HG03460 (cell line): ENCODE measurements around the gene IDE.
"Not testable (repeated sequence)": the region's sequence is repeated elsewhere in the genome, so short reads cannot be mapped to it uniquely, and the experiment has no call there.

Experiments
- ATAC-seq: cut with Tn5 transposase; IDR thresholded peaks from one replicate; pipeline ENCODE4 v1.9.1; 2021; ENCODE audit not compliant: unreplicated experiment

The IDE gene

DNA sequence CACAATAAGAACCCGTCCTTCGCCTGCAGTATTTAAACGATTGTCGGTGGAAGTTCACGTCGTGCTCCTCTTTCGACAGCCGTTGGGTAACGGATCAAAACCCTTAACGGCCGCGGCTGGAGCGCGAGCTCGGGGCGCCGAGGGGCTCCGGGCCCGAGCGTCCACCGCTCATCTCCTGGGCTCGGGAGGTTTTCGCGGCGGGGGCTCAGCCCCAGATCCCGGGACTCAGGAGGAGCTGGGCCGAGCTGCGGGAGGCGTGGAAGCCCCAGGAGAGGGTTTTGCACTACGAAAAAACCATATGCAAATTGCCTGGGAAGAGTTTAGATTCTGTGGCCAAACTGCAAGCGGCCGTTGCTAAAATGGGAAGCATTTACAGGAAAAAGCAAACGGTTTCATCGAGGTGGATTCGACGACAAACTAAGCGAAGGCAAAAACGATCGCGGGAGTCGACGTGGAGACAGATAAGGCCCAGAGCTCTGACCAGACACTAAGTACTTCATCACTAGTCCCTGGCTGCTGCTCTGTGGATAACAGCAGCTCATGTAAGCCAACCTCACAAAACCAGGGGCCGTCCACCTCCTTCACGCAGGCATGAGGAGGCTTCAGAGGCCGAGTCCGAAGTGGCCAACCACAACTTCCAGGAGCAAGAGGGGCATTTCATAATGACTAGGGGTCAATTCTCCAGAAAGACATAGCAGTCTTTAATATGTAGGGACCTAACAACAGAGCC, 153.2 kb downstream of the IDE start:
- ATAC-seq = no peak

DNA sequence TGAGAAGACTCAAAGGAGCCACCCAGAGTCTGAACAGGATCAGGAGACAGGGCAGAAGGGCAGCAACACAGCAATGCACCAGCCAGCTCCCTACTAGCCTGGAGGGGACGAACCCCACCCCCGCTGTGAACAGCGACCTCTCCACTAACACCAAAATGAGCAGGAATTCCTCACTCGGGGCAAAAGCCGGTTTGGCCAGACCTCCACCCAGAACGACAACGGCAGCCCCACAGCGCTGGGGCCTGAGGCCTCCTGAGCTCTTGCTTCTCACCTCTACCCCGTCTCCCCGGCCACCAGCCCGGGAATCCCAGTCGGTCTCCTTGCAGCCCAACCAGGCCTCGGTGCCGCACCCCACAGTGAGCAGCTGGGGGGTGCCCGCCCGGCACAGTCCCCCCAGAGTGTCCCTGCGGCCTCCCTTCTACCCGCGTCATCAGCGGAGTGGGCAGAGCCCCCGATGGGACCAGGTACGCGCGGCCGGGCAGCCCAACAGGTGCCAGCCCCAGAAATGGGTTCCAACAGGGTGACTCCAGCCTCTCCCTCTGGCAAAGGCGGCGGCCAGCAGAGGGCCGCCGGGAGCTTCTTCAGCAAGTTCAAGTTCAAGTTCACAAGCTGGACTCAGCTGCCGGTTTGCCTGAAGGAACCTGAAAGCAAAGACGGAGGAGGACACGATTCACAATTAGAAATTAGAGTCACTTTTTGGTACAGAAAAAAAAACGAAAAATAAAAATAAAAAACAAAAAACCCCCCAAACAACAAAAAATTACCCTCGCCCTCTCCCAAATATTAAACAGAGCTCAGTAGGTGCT, 153.9 kb downstream of the IDE start:
- no peak for ATAC-seq

DNA sequence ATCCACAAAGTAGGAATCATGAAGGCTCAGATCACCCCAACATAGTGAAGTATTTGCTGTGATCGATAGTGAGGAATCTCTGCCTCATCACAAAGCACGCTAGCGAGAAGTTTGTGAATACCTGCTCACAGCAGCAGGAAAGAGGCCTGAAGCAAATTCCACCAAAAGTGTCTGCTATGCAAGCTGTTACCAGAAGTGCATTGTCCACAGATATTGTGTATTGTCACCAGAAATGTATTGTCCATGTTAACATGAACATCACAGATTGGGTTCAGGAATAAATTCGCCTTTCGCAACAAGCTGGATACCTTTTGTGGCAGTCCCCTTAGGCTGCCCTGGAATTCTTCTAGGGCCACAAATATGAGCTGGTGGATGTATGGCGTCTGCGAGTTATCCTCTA, 155.0 kb downstream of the IDE start:
- no peak for ATAC-seq

DNA sequence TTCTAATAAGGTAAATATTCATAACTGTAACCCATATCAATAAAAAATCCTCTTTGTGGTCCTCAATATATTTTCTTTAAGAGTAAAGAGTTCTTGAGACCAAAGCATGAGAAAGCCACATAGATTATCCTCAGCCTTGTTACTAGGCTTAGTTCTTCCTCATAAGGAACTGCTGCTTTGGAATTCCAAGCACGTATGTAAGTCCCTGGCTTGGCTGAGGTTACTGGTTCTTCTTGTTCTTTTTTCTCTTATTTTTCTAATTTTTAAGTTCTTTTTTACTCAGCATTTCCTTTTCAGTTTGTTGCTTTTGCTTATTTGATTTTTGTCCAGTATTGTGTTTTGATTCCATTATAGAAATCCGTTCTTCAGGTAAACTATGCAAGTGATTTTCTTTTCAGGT, 155.7 kb downstream of the IDE start:
- no peak for ATAC-seq

DNA sequence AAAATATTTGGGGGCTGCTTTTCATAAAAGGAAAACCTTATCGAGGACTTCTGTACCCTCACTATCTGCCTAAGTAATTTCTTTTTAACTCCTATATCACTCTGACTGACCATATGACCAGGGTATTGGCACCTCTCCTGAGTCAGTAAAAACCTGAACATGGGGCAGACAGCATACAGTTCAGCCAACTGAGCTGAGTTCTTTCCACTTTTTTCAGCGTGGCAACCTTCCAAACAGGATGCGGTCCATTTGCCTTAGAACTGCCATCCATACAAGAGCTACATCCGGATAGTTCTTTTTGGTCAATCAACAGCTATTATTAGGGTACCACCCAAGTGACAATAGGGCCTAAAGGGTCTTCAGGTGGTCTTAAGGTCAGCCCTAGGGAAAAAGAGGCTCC, 160.4 kb downstream of the IDE start:
- ATAC-seq = no peak

DNA sequence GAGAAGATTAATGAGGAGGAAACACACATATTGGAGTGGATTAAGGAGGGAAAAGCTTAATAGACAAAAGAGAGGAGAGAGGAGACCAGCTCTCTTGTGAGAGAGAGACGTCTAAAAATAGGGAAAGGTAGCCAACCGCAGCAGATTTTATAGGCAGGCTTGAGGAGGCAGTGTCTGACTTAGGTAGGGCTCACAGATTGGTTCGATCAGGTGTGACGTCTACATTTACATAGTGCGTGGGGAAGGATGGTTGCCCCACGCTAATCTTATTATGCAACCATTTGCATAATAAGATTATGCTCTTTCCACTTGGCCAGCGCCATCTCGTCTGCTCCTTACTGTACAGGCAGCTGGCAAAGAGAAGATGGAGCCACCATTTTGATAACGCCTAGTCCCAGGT, 160.9 kb downstream of the IDE start:
- ATAC-seq = no peak

DNA sequence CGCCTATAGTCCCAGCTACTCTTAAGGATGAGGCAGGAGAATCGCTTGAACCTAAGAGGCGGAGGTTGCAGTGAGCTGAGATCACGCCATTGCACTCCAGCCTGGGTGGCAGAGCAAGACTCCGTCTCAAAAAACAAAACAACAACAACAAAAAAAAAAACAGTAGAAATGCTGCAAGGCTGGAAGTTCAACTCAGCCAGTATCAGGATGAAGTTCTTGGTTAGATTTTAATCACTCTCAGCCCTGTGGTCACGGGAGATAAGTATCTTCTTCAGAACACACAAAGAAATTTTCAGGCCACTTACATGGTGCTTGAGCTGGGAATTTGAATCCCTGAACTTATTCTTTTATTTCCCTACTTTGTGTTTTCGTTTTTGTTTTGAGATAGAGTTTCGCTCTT, 162.5 kb downstream of the IDE start:
- ATAC-seq = no peak

DNA sequence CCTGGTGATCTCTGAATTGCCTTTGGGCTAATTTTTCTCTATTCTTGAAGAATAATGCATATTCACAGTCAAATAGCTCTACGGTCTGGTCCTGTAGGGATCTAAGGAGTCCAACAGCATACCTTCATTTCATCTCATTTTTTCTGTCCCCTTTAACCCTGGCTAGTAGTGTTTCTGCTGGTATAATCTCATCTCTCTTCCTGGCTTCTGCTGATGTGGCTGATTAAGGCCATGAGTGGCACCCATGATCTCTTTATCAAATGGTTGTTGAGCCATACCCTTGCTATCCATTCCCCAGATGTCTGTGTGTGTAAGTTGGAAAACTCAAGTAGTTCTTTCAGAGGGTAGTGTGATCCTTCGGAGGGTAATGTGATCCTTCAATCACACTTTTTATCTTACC, 163.4 kb downstream of the IDE start:
- no peak for ATAC-seq

DNA sequence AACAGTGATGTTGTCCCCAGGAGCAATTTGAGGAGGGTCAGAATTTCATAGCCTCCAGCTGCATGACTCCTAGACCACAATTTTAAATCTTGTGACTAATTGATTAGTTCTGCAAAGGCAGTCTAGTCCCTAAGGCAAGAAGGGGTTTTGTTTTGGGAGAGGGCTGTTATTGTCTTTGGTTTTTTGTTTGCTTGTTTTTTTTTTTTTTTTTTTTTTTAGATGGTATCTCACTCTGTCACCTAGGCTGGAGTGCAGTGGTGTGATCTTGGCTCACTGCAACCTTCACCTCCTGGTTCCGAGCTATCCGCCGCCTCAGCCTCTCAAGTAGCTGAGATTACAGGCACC, 165.9 kb downstream of the IDE start:
- no peak for ATAC-seq

DNA sequence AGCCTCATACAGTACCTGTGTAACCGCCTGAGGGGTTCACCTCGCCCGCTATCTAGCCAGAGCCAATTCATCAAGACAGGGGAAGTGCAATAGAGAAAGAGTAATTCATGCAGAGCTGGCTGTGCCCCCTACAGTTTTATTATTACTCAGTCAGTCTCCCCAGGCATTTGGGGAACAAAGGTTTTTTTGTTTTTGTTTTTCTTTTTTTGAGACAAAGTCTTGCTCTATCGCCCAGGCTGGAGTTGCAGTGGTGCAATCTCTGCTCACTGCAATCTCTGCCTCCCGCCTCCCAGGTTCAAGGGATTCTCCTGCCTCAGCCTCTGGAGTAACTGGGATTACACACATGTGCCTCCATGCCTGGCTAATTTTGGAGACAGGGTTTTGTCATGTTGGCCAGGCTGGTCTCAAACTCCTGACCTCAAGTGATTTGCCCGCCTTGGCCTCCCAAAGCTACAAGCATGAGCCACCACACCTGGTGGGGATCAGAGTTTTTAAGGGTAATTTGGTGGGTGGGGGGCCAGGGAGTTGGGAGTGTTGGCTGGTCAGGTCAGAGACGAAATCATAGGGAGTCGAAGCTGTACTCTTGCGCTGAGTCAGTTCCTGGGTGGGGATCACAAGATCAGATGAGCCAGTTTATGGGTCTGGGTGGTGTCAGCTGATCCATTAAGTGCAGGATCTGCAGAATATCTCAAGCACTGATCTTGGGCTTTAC, 166.4 kb downstream of the IDE start:
- no peak for ATAC-seq

DNA sequence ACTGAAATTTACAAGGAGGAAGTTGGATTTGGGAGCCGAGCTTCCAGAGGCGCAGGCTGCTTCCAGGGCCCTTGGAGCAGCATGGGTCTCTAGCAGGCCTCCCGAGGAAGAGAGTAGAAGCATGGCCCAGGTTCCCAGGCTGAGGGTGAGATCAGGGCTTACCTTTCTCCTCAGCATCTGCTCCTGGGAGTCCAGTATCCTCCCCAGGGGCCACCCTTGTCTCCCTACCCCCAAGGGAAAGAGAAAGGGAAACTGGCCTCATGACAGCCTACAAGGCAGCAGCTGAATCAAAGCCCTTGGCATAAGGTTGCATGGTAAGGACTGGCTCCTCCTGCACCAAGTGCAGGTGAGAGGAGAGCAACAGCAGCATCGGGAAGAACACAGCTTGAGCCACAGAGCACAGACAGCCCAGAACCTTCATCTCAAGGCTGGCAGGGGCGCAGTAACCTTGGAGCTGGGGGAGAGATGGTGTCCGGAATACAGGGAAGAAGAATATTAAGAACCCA, 168.4 kb downstream of the IDE start:
- ATAC-seq = no peak

DNA sequence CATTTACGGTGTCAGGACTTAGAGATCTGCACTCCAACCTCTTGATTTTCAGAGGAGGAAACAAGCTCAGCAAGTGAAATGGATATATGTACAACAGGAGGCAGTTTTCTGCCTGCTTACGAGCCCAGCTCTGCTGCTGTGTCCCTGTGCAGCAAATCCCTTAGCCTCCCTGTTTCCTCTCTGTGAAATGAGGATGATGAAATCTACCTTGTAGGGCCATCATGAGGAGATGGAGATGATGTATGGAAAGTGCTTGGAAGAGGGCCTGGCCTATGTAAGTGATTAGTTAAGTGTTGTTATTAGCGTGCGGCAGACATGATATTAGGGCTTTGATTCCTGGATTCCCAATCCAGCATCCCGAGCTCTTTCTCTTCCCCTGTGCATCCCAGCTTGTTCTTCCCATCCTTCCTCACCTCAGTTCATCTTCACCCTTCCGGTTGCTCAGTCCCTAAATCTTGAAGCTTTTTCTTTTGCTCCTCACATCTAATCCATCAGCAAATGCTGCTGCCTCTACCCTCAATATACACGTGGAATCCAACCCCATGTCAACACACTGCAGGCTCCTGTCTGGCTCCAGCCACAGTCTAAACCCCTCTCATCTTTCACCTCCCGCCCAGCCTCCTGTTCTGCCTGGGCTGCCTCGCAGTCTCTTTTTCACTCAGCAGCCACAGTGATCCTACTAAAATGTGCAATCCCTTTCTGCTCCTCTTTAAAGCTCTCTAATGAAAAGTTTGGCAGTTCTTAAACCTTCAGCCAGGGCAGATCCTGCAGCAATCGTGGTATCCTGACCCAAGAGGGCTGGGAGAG, 169.1 kb downstream of the IDE start:
- ATAC-seq = no peak

DNA sequence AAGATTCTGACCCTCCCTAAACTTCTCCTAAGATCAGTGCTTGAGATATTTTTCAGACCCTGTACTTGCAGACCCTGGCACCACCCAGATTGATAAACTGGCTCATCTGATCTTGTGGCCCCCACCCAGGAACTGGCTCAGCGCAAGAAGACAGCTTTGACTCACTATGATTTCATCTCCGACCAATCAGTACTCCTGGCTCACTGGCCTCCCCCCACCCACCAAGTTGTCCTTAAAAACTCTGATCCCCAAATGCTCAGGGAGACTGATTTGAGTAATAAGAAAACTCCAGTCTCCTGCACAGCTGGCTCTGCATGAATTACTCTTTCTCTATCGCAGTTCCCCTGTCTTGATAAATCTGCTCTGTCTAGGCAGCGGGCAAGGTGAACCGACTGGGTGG, 171.7 kb downstream of the IDE start:
- ATAC-seq = not testable (repeated sequence)
